GM19193 (cell line): ENCODE results near the gene KRT39.

Experiments used
- POLR2A ChIP-seq: IDR thresholded peaks from 4 replicates; pipeline ENCODE4 v1.6.1; 2011; ENCODE audit not compliant: insufficient read depth, insufficient read length; ENCODE audit errors: extremely low read depth

The KRT39 gene

GRCh38 chr17:40995116-40995515 lies 28.4 kb upstream of the KRT39 start:
- TF ChIP-seq POLR2A, result no peak

GRCh38 chr17:40993839-40994238 lies 27.1 kb upstream of the KRT39 start, which contains the start of gene KRTAP3-3:
Gene KRTAP3-3, minus strand, starts transcription at chr17:40994164. Its CDS starts 67 bp downstream, at chr17:40994097.
- TF ChIP-seq POLR2A, result no peak

- no peak for TF ChIP-seq POLR2A
These were observed 26.3 kb upstream of the KRT39 start for GRCh38 chr17:40993084-40993483.

GRCh38 chr17:40992666-40993065 lies 25.9 kb upstream of the KRT39 start:
- no peak for TF ChIP-seq POLR2A

- TF ChIP-seq POLR2A, result no peak
These were observed 20.2 kb upstream of the KRT39 start for GRCh38 chr17:40986920-40987319.

GRCh38 chr17:40984226-40984625 lies 17.5 kb upstream of the KRT39 start, which contains the start of gene KRT40:
Gene KRT40, minus strand, starts transcription at chr17:40984326. Its CDS starts 53 bp downstream, at chr17:40984273.
- TF ChIP-seq POLR2A, result no peak

- no peak for TF ChIP-seq POLR2A
These were observed 14.4 kb upstream of the KRT39 start for GRCh38 chr17:40981115-40981514.

- TF ChIP-seq POLR2A, result no peak
These were observed 13.8 kb upstream of the KRT39 start for GRCh38 chr17:40980596-40980995.

GRCh38 chr17:40980117-40980516 lies 13.4 kb upstream of the KRT39 start:
- no peak for TF ChIP-seq POLR2A

- TF ChIP-seq POLR2A, result no peak
These were observed 11.9 kb upstream of the KRT39 start for GRCh38 chr17:40978575-40979151.

GRCh38 chr17:40975516-40975915 lies 8.8 kb upstream of the KRT39 start:
- no peak for TF ChIP-seq POLR2A

- TF ChIP-seq POLR2A, result no peak
These were observed 7.6 kb upstream of the KRT39 start for GRCh38 chr17:40974366-40974765.

- no peak for TF ChIP-seq POLR2A
These were observed 834 bp upstream of the KRT39 start for GRCh38 chr17:40967582-40967981.

GRCh38 chr17:40963838-40964237 lies 2.9 kb downstream of the KRT39 start:
- no peak for TF ChIP-seq POLR2A

- TF ChIP-seq POLR2A, result no peak
These were observed 4.6 kb downstream of the KRT39 start for GRCh38 chr17:40962059-40962561.

GRCh38 chr17:40961591-40961990 lies 5.2 kb downstream of the KRT39 start:
- no peak for TF ChIP-seq POLR2A

- no peak for TF ChIP-seq POLR2A
These were observed 6.6 kb downstream of the KRT39 start for GRCh38 chr17:40960144-40960543.
